Nephron (organoid): ENCODE measurements around the gene SLC29A3.

Experiments used
- H3K27ac Mint-ChIP-seq, 3 experiments: 2 replicates each; pipeline ENCODE4 v1.8.0; 2020; ENCODE audit warnings: mixed read lengths in 3 of 3, mild to moderate bottlenecking in 2 of 3, moderate library complexity in 1 of 3
- H3K27me3 Mint-ChIP-seq: 2 replicates; pipeline ENCODE4 v1.8.0; 2021; ENCODE audit warnings: low read depth, mild to moderate bottlenecking, moderate library complexity, mixed read lengths
- H3K36me3 Mint-ChIP-seq: 2 replicates; pipeline ENCODE4 v1.8.0; 2020; ENCODE audit warnings: low read depth, mixed read lengths
- H3K4me1 Mint-ChIP-seq: 2 replicates; pipeline ENCODE4 v1.8.0; 2020; ENCODE audit warnings: mixed read lengths
- H3K4me3 Mint-ChIP-seq, 3 experiments: 2 replicates each; pipeline ENCODE4 v1.8.0; 2020; ENCODE audit warnings: mild to moderate bottlenecking in 3 of 3, mixed read lengths in 3 of 3, moderate library complexity in 2 of 3
- H3K9me3 Mint-ChIP-seq: 2 replicates; pipeline ENCODE4 v1.8.0; 2020; ENCODE audit warnings: mixed read lengths
- TF ChIP-seq, protein P1 (sequence below), 3 experiments: fragments of 200-600 bp; sonication (generic); IDR thresholded peaks; one replicate each; pipeline ENCODE4 v1.5.0; 2021; ENCODE audit warnings: antibody characterized with exemption in 3 of 3; ENCODE audit not compliant: unreplicated experiment in 3 of 3

Gene SLC29A3

DNA sequence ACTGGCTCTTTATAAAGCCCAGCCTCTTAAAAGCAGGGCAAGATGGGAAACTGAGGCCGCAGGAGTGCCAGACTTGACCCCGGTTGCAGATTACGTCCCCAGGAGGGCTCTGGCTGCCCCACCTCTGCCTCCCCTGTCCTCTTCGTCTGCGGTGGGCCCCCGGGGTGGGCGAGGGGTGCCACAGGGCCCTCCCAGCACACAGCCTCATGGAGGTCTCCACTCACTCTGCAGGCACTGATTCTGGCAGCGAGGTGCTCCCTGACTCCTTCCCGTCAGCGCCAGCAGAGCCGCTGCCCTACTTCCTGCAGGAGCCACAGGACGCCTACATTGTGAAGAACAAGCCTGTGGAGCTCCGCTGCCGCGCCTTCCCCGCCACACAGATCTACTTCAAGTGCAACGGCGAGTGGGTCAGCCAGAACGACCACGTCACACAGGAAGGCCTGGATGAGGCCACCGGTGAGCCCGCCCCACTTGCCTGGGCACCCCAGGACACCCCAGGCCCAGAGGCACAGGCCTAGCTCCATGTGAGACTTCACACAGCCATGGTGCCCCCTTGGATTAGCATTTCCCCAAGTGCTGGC, 39.4 kb upstream of the SLC29A3 start:
- Mint-ChIP-seq H3K4me3 (no peak overlapping the region), H3K27ac (peak overlapping the region in 1 of 3 experiments; percentile 67), H3K9me3 (no peaks in the 10 kb centered on the region), H3K4me1 (peaks cover 21% of the 10 kb centered on the region), H3K36me3 (peaks cover 30% of the 10 kb centered on the region), H3K27me3 (peaks cover 6% of the 10 kb centered on the region)
- TF ChIP-seq, protein P1, sequence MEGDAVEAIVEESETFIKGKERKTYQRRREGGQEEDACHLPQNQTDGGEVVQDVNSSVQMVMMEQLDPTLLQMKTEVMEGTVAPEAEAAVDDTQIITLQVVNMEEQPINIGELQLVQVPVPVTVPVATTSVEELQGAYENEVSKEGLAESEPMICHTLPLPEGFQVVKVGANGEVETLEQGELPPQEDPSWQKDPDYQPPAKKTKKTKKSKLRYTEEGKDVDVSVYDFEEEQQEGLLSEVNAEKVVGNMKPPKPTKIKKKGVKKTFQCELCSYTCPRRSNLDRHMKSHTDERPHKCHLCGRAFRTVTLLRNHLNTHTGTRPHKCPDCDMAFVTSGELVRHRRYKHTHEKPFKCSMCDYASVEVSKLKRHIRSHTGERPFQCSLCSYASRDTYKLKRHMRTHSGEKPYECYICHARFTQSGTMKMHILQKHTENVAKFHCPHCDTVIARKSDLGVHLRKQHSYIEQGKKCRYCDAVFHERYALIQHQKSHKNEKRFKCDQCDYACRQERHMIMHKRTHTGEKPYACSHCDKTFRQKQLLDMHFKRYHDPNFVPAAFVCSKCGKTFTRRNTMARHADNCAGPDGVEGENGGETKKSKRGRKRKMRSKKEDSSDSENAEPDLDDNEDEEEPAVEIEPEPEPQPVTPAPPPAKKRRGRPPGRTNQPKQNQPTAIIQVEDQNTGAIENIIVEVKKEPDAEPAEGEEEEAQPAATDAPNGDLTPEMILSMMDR (IDR thresholded peaks at IDR 0.05; ENCODE audit: unreplicated experiment in 3 of 3) = no peak

DNA sequence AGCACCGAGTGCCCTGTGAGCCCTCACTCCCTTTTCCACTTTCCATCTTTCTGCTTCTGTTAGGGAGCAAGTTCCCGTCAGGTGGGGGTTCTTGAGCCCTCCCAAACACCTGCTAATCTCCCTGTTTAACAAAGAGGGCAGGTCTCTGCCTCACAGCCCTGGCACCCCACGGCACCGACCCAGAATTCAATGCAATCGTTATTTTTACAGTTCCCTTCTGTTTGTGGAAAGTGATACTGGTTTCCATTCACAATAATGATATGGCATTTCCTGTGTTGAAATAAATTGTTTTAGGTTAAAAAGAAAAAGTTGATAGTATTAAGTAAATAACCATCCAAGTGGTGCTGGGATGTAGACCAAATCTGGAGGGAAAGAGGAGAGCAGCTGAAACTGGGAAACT, 38.8 kb upstream of the SLC29A3 start:
- Mint-ChIP-seq H3K4me3 (no peak overlapping the region), H3K27me3 (peaks cover 6% of the 10 kb centered on the region), H3K27ac (peak overlapping the region in 2 of 3 experiments; percentile 67 to 75), H3K36me3 (peaks cover 26% of the 10 kb centered on the region), H3K4me1 (peaks cover 16% of the 10 kb centered on the region), H3K9me3 (no peaks in the 10 kb centered on the region)
- TF ChIP-seq, protein P1 (IDR thresholded peaks at IDR 0.05; ENCODE audit: unreplicated experiment in 3 of 3) = no peak

DNA sequence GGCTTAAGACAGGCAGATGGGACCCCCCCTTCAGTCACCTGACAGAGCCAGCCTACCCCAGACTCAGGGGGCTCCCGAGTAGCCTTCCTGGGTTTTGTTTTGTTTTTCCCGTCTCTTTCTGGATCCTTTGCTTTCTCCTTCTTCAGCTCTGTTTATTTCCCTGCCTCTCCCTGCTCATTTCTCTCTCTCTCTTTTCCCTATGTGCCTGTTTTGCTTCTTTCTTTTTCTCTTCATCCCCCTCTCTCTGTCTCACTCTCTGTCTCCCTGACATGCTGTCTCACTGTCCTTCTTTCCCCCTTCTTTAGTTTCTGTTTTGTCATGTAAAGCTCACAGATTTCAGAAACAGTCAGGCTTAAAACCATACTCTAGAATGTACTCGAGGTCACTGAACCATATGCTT, 38.2 kb upstream of the SLC29A3 start:
- Mint-ChIP-seq H3K36me3 (peaks cover 28% of the 10 kb centered on the region), H3K27ac (peak overlapping the region in 2 of 3 experiments; percentile 4 to 25), H3K9me3 (no peaks in the 10 kb centered on the region), H3K4me3 (no peak overlapping the region), H3K4me1 (peaks cover 13% of the 10 kb centered on the region), H3K27me3 (peaks cover 6% of the 10 kb centered on the region)
- TF ChIP-seq, protein P1 (IDR thresholded peaks at IDR 0.05; ENCODE audit: unreplicated experiment in 3 of 3) = no peak

DNA sequence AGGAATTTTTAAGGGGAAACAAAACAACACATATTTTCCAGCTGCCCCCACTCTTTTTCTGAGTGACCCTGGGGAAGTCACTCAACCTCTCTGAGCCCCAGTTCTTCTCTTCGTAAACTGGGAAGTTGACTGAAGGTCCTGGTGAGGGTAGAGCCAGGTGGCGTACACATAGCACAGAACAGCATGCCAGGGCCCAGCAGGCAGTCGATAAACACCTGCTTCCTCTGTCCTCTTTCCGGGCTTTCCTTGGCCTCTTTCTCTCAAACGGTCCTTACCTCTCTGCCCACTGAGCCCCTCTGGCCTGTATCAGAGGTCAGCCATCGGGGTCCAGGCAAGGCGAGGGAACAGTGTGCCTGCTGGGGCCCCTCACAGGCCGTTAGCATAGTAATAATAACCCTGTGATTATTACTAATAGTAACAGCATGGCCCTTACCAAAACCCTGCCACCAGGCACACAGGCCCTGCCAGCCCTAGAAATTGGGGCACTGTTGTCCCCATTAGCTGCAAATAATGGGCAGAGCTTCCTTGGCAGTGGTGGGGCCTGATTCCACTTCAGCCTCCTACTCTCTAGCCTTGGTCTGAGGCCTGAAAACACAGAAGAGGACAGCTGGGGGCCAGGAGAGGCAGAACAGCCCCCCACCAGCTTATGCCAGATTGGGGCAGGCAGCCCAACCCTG, 37.3 kb upstream of the SLC29A3 start:
- peaks cover 6% of the 10 kb centered on the region for H3K27me3 Mint-ChIP-seq
- peaks cover 33% of the 10 kb centered on the region for H3K36me3 Mint-ChIP-seq
- peaks cover 13% of the 10 kb centered on the region for H3K4me1 Mint-ChIP-seq
- no peaks in the 10 kb centered on the region for H3K9me3 Mint-ChIP-seq
- H3K4me3 Mint-ChIP-seq = no peak overlapping the region
- TF ChIP-seq, protein P1 (IDR thresholded peaks at IDR 0.05; ENCODE audit: unreplicated experiment in 3 of 3) = no peak
- peak overlapping the region in 1 of 3 experiments; percentile 43 for H3K27ac Mint-ChIP-seq

DNA sequence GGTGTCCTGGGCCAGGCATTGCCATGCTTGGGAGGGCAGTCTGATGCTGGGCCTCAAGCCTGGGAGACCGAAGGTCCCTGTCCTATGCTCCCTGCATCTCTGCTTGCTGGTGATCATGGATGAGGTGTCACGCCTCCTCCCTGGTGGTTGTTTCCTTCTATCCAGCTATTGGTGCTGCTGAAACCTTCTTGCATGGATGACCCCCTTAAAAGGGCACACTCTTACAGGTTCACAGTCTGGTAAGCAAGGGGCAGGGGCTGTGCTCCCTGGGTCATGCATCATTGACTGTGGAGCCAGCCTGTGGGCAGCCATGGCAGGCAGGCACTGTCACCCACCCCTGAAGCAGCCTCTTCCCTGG, 36.8 kb upstream of the SLC29A3 start:
- no peaks in the 10 kb centered on the region for H3K9me3 Mint-ChIP-seq
- H3K27me3 Mint-ChIP-seq = peaks cover 6% of the 10 kb centered on the region
- no peak overlapping the region for H3K4me3 Mint-ChIP-seq
- no peak overlapping the region for H3K27ac Mint-ChIP-seq
- H3K36me3 Mint-ChIP-seq = peaks cover 33% of the 10 kb centered on the region
- TF ChIP-seq, protein P1 (IDR thresholded peaks at IDR 0.05; ENCODE audit: unreplicated experiment in 3 of 3) = no peak
- peaks cover 13% of the 10 kb centered on the region for H3K4me1 Mint-ChIP-seq

DNA sequence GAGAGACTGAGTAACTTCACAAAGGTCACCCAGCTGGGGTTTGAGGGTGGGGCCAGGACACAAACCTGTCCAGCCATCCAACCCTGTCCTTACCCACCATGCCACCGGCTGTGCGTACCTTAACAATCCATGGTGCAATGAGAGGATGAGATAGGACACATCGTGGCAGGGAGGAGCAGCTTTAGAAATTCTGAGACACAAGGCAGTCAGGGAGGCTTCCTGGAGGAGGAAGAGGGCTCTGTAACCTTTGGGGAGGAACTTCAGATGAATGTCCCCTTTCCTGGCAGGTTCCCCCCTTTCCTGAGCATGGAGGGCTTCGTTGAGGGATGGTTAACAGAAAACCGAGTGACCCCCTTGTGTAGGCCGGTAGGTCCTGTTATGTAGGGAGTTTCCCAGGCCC, 35.6 kb upstream of the SLC29A3 start:
- TF ChIP-seq, protein P1 (IDR thresholded peaks at IDR 0.05; ENCODE audit: unreplicated experiment in 3 of 3) = no peak
- Mint-ChIP-seq H3K9me3 (no peaks in the 10 kb centered on the region), H3K4me3 (no peak overlapping the region), H3K27ac (peak overlapping the region in 1 of 3 experiments; percentile 72), H3K27me3 (peaks cover 6% of the 10 kb centered on the region), H3K4me1 (peaks cover 13% of the 10 kb centered on the region), H3K36me3 (peaks cover 40% of the 10 kb centered on the region)
